Gastroesophageal sphincter (tissue), 3 donors: ENCODE measurements around the gene TULP1.

Experiments used
- POLR2A ChIP-seq, 2 donors: fragments of 450-650 bp; IDR thresholded peaks; one replicate each; pipeline ENCODE4 v1.6.1; 2017; ENCODE audit warnings: antibody characterized with exemption in 2 of 2, mild to moderate bottlenecking in 2 of 2, moderate library complexity in 1 of 2
- POLR2AphosphoS5 ChIP-seq: sonication (generic); formaldehyde crosslinking; IDR thresholded peaks from one replicate; pipeline ENCODE4 v1.6.1; 2017; ENCODE audit warnings: antibody characterized with exemption
- TF ChIP-seq, protein P1 (sequence below), 4 experiments: fragments of 200-600 bp in 2 of 4; fragments of 450-650 bp in 2 of 4; sonication (generic) in 1 of 4; IDR thresholded peaks; one replicate each; pipeline ENCODE4 v1.5.1; 2017 to 2019; ENCODE audit warnings: antibody characterized with exemption in 4 of 4, mild to moderate bottlenecking in 2 of 4, moderate library complexity in 2 of 4

DNA sequence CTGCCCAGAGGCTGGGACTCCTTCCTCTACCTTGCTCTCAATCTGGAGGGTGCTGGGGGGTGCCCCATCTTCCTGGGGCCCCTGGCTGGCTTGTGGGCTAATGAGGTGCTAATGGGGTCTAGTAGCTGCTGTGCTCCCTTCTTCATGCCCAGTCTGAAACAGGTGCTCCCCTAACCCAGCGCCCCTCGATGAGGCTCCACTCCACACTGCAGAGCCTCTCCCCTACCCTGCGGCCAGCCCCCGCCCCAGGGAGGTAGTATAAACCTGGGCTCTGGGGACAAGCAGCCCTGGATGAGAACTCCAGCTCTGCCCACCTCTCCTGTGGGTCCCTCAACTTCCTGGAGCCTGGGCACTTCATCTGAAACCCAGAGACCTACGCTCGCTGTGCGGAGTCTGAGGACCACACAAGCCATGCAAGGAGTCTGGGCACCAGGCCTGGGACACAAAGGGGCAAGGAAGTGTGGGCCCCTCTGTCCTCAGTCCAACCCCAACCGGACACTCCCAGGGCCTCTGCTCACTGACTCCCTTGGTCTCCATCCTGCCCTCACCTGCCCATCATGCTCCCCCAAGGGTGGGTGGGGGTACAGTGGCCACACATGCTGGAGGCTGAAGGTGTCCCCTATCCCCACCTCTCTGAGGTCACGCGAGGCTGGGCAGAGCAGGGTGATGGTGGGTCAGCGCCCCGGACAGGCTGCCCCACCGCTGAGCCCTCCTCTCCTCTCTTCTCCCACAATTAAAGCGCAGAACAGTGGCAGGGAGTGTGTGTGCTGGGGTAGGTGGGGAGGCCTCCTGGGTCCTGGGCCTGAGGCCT lies 38.4 kb downstream of the TULP1 start:
- TF ChIP-seq POLR2A (IDR thresholded peaks at IDR 0.05) (no peak), POLR2AphosphoS5 (peak; percentile 54)
- TF ChIP-seq, protein P1, sequence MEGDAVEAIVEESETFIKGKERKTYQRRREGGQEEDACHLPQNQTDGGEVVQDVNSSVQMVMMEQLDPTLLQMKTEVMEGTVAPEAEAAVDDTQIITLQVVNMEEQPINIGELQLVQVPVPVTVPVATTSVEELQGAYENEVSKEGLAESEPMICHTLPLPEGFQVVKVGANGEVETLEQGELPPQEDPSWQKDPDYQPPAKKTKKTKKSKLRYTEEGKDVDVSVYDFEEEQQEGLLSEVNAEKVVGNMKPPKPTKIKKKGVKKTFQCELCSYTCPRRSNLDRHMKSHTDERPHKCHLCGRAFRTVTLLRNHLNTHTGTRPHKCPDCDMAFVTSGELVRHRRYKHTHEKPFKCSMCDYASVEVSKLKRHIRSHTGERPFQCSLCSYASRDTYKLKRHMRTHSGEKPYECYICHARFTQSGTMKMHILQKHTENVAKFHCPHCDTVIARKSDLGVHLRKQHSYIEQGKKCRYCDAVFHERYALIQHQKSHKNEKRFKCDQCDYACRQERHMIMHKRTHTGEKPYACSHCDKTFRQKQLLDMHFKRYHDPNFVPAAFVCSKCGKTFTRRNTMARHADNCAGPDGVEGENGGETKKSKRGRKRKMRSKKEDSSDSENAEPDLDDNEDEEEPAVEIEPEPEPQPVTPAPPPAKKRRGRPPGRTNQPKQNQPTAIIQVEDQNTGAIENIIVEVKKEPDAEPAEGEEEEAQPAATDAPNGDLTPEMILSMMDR (IDR thresholded peaks at IDR 0.05) = no peak
